Glutamatergic neuron (in vitro differentiated cells): ENCODE measurements around the gene PHACTR3. TPM values are rescaled to one million over a fixed set of nuclear protein-coding genes. Genes with fewer than 3 reads are reported as not detected.

ENCODE experiments used
- DNase-seq: peaks from one replicate; pipeline ENCODE4 v3.0.0; 2022
- H3K27ac Mint-ChIP-seq: one replicate; pipeline ENCODE4 v1.8.0; 2020; ENCODE audit warnings: mild to moderate bottlenecking, mixed read lengths, inconsistent platforms; ENCODE audit not compliant: unreplicated experiment
- H3K27me3 Mint-ChIP-seq: one replicate; pipeline ENCODE4 v1.8.0; 2020; ENCODE audit warnings: mild to moderate bottlenecking, moderate library complexity, mixed read lengths, inconsistent platforms; ENCODE audit not compliant: unreplicated experiment
- H3K36me3 Mint-ChIP-seq: one replicate; pipeline ENCODE4 v1.8.0; 2020; ENCODE audit warnings: mild to moderate bottlenecking, mixed read lengths, inconsistent platforms; ENCODE audit not compliant: unreplicated experiment
- H3K4me1 Mint-ChIP-seq: one replicate; pipeline ENCODE4 v1.8.0; 2020; ENCODE audit warnings: mild to moderate bottlenecking, low read depth, mixed read lengths, inconsistent platforms; ENCODE audit not compliant: unreplicated experiment
- H3K4me3 Mint-ChIP-seq: one replicate; pipeline ENCODE4 v1.8.0; 2020; ENCODE audit warnings: mild to moderate bottlenecking, mixed read lengths, inconsistent platforms; ENCODE audit not compliant: unreplicated experiment
- H3K9me3 Mint-ChIP-seq: one replicate; pipeline ENCODE4 v1.8.0; 2020; ENCODE audit warnings: mild to moderate bottlenecking, moderate library complexity, mixed read lengths, inconsistent platforms; ENCODE audit not compliant: unreplicated experiment
- CTCF ChIP-seq: fragments of 200-600 bp; sonication (generic); IDR thresholded peaks from one replicate; pipeline ENCODE4 v1.5.0; 2021; ENCODE audit not compliant: partially characterized antibody, unreplicated experiment
- total RNA-seq: library from RNA; stranded (reverse); fragmentation: NEBNext Ultra II Directional; extraction: Animal tissue kit (Norgen Biotek cat#: 25700); gene quantifications from one replicate; pipeline ENCODE4 v1.2.1, GENCODE V29; 2021; ENCODE audit not compliant: unreplicated experiment

The PHACTR3 gene
- total RNA-seq, 1 donor from 2014 or later: 37.0 TPM

- DNase-seq: no peak
- Mint-ChIP-seq H3K27me3 (peaks cover 11% of the 10 kb centered on the region), H3K4me3 (no peak overlapping the region), H3K27ac (no peak overlapping the region), H3K36me3 (peaks cover 17% of the 10 kb centered on the region), H3K9me3 (peaks cover 19% of the 10 kb centered on the region), H3K4me1 (peaks cover 6% of the 10 kb centered on the region)
- TF ChIP-seq CTCF: no peak
Measured at GRCh38 chr20:59665656-59666555, 61.6 kb downstream of the PHACTR3 start.

GRCh38 chr20:59666586-59666985 is 62.2 kb downstream of the PHACTR3 start:
- H3K9me3 Mint-ChIP-seq: peaks cover 19% of the 10 kb centered on the region
- DNase-seq: no peak
- H3K27me3 Mint-ChIP-seq: peaks cover 11% of the 10 kb centered on the region
- peaks cover 8% of the 10 kb centered on the region for H3K4me1 Mint-ChIP-seq
- no peak overlapping the region for H3K27ac Mint-ChIP-seq
- H3K36me3 Mint-ChIP-seq: peaks cover 17% of the 10 kb centered on the region
- TF ChIP-seq CTCF: no peak
- H3K4me3 Mint-ChIP-seq: no peak overlapping the region

GRCh38 chr20:59667131-59667530 is 62.8 kb downstream of the PHACTR3 start:
- TF ChIP-seq CTCF: no peak
- Mint-ChIP-seq H3K27ac (no peak overlapping the region), H3K9me3 (peaks cover 18% of the 10 kb centered on the region), H3K36me3 (peaks cover 17% of the 10 kb centered on the region), H3K27me3 (peaks cover 11% of the 10 kb centered on the region), H3K4me1 (peaks cover 8% of the 10 kb centered on the region), H3K4me3 (no peak overlapping the region)
- DNase-seq: no peak

- no peak for DNase-seq
- H3K4me1 Mint-ChIP-seq: peaks cover 8% of the 10 kb centered on the region
- no peak overlapping the region for H3K27ac Mint-ChIP-seq
- peaks cover 14% of the 10 kb centered on the region for H3K36me3 Mint-ChIP-seq
- H3K4me3 Mint-ChIP-seq: no peak overlapping the region
- TF ChIP-seq CTCF: no peak
- peaks cover 14% of the 10 kb centered on the region for H3K9me3 Mint-ChIP-seq
- H3K27me3 Mint-ChIP-seq: peaks cover 16% of the 10 kb centered on the region
Measured at GRCh38 chr20:59667981-59668515, 63.7 kb downstream of the PHACTR3 start.
